Epithelial cell of proximal tubule (primary cell): ENCODE results near the gene VWDE. TPM values are rescaled to one million over a fixed set of nuclear protein-coding genes. Genes with fewer than 3 reads are reported as not detected.
"Not testable (repeated sequence)": the region's sequence is repeated elsewhere in the genome, so short reads cannot be mapped to it uniquely, and the experiment has no call there.

Source experiments
- DNase-seq: peaks from one replicate; pipeline ENCODE4 v3.0.0-alpha.2; 2011; ENCODE audit warnings: low read depth
- H3K4me3 ChIP-seq: 2 replicates; pipeline ENCODE4 v1.5.1; 2011; ENCODE audit warnings: low read depth, mild to moderate bottlenecking, low read length
- total RNA-seq: library from RNA; depleted of rRNA; stranded (reverse); fragments of >200 nt; gene quantifications from 2 replicates; pipeline ENCODE4 v1.2.3, GENCODE V29; 2015
- TF ChIP-seq, protein P1 (sequence below): conservative IDR thresholded peaks from 2 replicates; pipeline ENCODE4 v1.5.1; 2012; ENCODE audit warnings: low read depth, mild to moderate bottlenecking, low read length

The VWDE gene
- total RNA-seq, 1 donor from 2014 or later = 0.12 TPM

- TF ChIP-seq, protein P1, sequence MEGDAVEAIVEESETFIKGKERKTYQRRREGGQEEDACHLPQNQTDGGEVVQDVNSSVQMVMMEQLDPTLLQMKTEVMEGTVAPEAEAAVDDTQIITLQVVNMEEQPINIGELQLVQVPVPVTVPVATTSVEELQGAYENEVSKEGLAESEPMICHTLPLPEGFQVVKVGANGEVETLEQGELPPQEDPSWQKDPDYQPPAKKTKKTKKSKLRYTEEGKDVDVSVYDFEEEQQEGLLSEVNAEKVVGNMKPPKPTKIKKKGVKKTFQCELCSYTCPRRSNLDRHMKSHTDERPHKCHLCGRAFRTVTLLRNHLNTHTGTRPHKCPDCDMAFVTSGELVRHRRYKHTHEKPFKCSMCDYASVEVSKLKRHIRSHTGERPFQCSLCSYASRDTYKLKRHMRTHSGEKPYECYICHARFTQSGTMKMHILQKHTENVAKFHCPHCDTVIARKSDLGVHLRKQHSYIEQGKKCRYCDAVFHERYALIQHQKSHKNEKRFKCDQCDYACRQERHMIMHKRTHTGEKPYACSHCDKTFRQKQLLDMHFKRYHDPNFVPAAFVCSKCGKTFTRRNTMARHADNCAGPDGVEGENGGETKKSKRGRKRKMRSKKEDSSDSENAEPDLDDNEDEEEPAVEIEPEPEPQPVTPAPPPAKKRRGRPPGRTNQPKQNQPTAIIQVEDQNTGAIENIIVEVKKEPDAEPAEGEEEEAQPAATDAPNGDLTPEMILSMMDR = no peak
- H3K4me3 ChIP-seq = no peak overlapping the region
- no peak for DNase-seq
Measured at GRCh38 chr7:12401538-12402364, 1.9 kb downstream of the VWDE start.

DNA sequence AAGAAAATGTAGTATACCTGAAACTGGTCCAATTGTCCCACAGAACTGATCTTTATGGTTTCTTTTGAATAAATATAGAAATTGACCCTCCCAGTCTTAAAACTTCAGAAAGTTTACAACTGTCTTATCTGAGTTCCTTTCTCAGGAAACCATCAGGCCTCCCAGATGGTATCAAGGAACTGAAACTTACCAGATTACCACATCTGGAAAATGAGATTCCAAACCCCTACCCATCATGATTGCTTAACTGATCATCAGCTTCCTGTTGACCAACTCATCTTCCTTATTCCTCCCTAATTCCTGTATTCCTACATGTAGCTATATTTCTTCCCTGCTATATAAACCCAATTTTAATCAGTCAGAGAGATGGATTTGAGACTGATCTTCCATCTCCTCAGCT, 5.5 kb downstream of the VWDE start:
- no peak for DNase-seq
- H3K4me3 ChIP-seq = no peak overlapping the region
- TF ChIP-seq, protein P1 = no peak

DNA sequence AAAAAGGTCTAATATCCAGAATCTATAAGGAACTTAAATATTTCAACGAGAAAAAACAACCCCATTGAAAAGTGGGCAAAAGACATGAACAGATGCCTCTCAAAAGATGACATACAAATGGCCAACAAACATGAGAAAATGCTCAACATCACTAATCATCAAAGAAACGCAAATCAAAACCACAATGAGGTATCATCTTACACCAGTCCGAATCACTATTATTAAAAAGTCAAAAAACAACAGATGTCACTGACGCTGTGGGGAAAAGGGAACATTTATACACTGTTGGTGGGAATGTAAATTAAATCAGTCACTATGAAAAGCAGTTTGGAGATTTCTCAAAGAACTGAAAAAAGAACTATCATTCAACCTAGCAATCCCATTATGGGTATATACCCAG, 6.0 kb downstream of the VWDE start:
- H3K4me3 ChIP-seq = no peak overlapping the region
- DNase-seq = no peak
- TF ChIP-seq, protein P1 = no peak

- H3K4me3 ChIP-seq = not testable (repeated sequence)
Measured at GRCh38 chr7:12396670-12397069, 7.0 kb downstream of the VWDE start.

DNA sequence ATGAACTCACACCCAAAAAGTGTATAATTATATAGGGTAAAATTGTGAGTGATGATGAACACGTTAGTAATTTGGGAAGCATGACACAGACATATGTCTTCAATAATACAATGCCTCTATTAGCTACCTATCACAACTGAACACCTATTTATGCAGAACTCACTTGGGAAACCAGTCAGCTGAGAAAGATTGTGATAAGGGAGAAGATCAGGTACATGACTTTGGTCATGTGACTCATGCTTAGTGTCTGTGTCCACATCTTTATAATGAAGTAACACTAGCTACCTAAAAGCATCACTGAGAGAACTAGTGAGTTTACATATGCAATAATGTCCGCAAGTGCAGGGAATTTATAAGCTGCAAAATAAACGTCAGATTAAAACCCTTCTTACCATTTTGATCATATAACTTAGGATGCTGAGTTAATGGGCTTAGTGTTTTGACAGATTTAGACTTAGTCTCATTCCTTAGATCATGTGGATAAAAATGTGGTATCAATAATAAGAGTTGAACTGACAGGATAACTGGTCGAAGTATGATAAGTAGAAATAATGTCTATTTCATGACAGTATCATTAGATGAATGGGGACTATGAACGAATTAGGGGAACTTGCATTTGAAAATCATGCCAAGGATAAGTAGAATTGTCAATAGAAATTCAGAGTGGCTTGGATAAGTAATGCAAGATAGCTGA, 11.6 kb downstream of the VWDE start:
- no peak overlapping the region for H3K4me3 ChIP-seq
- TF ChIP-seq, protein P1 = no peak
- no peak for DNase-seq

More at GRCh38 chr7:12396670-12397069, 7.0 kb downstream of the VWDE start:
- not testable (repeated sequence) for DNase-seq

- no peak overlapping the region for H3K4me3 ChIP-seq
- peak; percentile 12 for DNase-seq
Measured at GRCh38 chr7:12389089-12389700, 14.5 kb downstream of the VWDE start.

DNA sequence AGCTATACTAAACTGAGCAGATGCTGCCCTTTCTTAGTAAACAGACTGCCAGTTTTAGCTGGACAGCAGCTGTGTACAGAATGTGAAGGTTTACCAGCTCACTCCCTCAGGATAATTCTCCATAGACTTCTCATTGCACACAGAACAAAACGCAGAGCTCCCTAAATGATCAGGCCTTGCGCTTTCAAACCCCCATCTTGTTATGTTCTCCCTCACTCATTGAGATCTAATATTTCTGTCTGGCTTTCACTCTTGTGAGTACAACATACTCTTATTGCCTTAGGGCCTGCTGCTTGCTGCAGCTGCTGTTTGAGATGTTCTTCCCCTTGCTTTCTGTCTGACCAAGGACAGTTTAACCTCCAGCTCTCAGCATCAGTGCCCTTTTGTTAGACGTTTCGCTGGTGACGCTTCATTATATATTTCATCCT, 17.3 kb downstream of the VWDE start:
- no peak for DNase-seq
- TF ChIP-seq, protein P1 = no peak
- H3K4me3 ChIP-seq = no peak overlapping the region

More at GRCh38 chr7:12389089-12389700, 14.5 kb downstream of the VWDE start:
- TF ChIP-seq, protein P1 = peak; percentile 97
